IMR-90 (cell line): Measurements from ENCODE around the gene RAPGEF2. TPM values are rescaled to one million over a fixed set of nuclear protein-coding genes. Genes with fewer than 3 reads are reported as not detected.

ENCODE experiments used
- ATAC-seq: fragments of 200-7000 bp; cut with Tn5 transposase; 2 replicates; pipeline ENCODE4 v1.9.1; 2020; ENCODE audit warnings: low read depth, mild to moderate bottlenecking, moderate library complexity
- BruUV-seq: library from RNA; stranded (reverse); fragments of 400-500 nt; replicated peaks from 2 replicates; lab custom pipeline; 2021; lab: Mats Ljungman, UMichigan
- CTCF ChIA-PET: fragments of 300-600 bp; formaldehyde crosslinking; extraction: SDS; loops from one replicate; lab custom pipeline; 2021; ENCODE audit warnings: antibody characterized with exemption; lab: Yijun Ruan, JAX
- POLR2A ChIA-PET: fragments of 300-600 bp; sonication (Branson Sonifier 250); formaldehyde crosslinking; loops from one replicate; lab custom pipeline; 2022; ENCODE audit warnings: antibody characterized with exemption; ENCODE audit not compliant: unreplicated experiment; lab: Charles Lee
- DNase-seq: peaks from one replicate; pipeline ENCODE4 v3.0.0; 2013
- H2AFZ ChIP-seq: replicated peaks from 2 replicates; pipeline ENCODE3; 2013; ENCODE audit warnings: low read length, mild to moderate bottlenecking; ENCODE audit not compliant: poor library complexity
- H2AK5ac ChIP-seq: 2 replicates; pipeline ENCODE4 v1.6.1; 2013; ENCODE audit warnings: low read depth, low read length, inconsistent platforms
- H2AK9ac ChIP-seq: replicated peaks from 2 replicates; pipeline ENCODE3; 2013; ENCODE audit warnings: mild to moderate bottlenecking, low read depth, low read length, moderate library complexity; ENCODE audit not compliant: poor library complexity
- H2BK120ac ChIP-seq: 2 replicates; pipeline ENCODE4 v1.6.1; 2013; ENCODE audit warnings: low read depth, low read length, inconsistent platforms
- H2BK15ac ChIP-seq: 3 replicates; pipeline ENCODE4 v1.6.1; 2013; ENCODE audit warnings: low read depth, low read length, inconsistent platforms
- H2BK20ac ChIP-seq: 2 replicates; pipeline ENCODE4 v1.6.1; 2013; ENCODE audit warnings: low read depth, mild to moderate bottlenecking, inconsistent platforms, low read length, moderate library complexity
- H2BK5ac ChIP-seq: 2 replicates; pipeline ENCODE4 v1.6.1; 2013; ENCODE audit warnings: mild to moderate bottlenecking, low read depth, low read length, inconsistent platforms; ENCODE audit not compliant: poor library complexity, severe bottlenecking
- H3K14ac ChIP-seq: replicated peaks from 2 replicates; pipeline ENCODE4 v1.6.1; 2013; ENCODE audit warnings: low read depth, low read length, inconsistent platforms
- H3K18ac ChIP-seq: 2 replicates; pipeline ENCODE4 v1.6.1; 2013; ENCODE audit warnings: low read depth, low read length, control low read depth
- H3K23ac ChIP-seq: 2 replicates; pipeline ENCODE4 v1.6.1; 2013; ENCODE audit warnings: low read depth, low read length, inconsistent platforms
- H3K27ac ChIP-seq: 2 replicates; pipeline ENCODE4 v1.5.1; 2013; ENCODE audit warnings: mild to moderate bottlenecking, control low read depth, low read length; ENCODE audit not compliant: insufficient read depth
- H3K27me3 ChIP-seq: 2 replicates; pipeline ENCODE4 v1.6.1; 2013; ENCODE audit warnings: low read length; ENCODE audit not compliant: control insufficient read depth, insufficient read depth
- H3K36me3 ChIP-seq: 2 replicates; pipeline ENCODE4 v1.6.1; 2013; ENCODE audit warnings: low read length, mixed read lengths; ENCODE audit not compliant: control insufficient read depth, insufficient read depth
- H3K4ac ChIP-seq: 2 replicates; pipeline ENCODE4 v1.6.1; 2013; ENCODE audit warnings: low read depth, low read length, inconsistent platforms
- H3K4me1 ChIP-seq: 2 replicates; pipeline ENCODE4 v1.6.1; 2013; ENCODE audit warnings: low read length, mixed read lengths; ENCODE audit not compliant: control insufficient read depth, insufficient read depth
- H3K4me2 ChIP-seq: 2 replicates; pipeline ENCODE4 v1.6.1; 2013; ENCODE audit warnings: low read depth, mild to moderate bottlenecking, control low read depth, low read length, moderate library complexity
- H3K4me3 ChIP-seq: 2 replicates; pipeline ENCODE4 v1.5.1; 2013; ENCODE audit warnings: low read depth, mild to moderate bottlenecking, control low read depth, low read length, moderate library complexity; ENCODE audit not compliant: insufficient read depth
- H3K56ac ChIP-seq: 2 replicates; pipeline ENCODE4 v1.6.1; 2013; ENCODE audit warnings: low read length, inconsistent platforms; ENCODE audit not compliant: insufficient read depth; ENCODE audit errors: extremely low read depth
- H3K79me1 ChIP-seq, 2 experiments: 2 replicates each; pipeline ENCODE4 v1.6.1; 2013; ENCODE audit warnings: low read length in 2 of 2, inconsistent platforms in 1 of 2, low read depth in 1 of 2
- H3K9ac ChIP-seq: 2 replicates; pipeline ENCODE4 v1.6.1; 2013; ENCODE audit warnings: low read depth, low read length, control low read depth
- H3K9me1 ChIP-seq: 2 replicates; pipeline ENCODE4 v1.6.1; 2013; ENCODE audit warnings: low read length, inconsistent platforms; ENCODE audit not compliant: insufficient read depth
- H3K9me3 ChIP-seq: 2 replicates; pipeline ENCODE4 v1.6.1; 2013; ENCODE audit warnings: low read length; ENCODE audit not compliant: control insufficient read depth, insufficient read depth
- H4K20me1 ChIP-seq: 2 replicates; pipeline ENCODE4 v1.6.1; 2013; ENCODE audit warnings: low read length, inconsistent platforms; ENCODE audit not compliant: insufficient read depth
- H4K5ac ChIP-seq: 2 replicates; pipeline ENCODE4 v1.6.1; 2013; ENCODE audit warnings: mild to moderate bottlenecking, low read depth, low read length, control low read depth
- H4K8ac ChIP-seq, 2 experiments: 2 replicates each; pipeline ENCODE4 v1.6.1; 2013; ENCODE audit warnings: low read depth in 2 of 2, low read length in 2 of 2, control low read depth in 1 of 2, inconsistent platforms in 1 of 2
- H4K91ac ChIP-seq: 2 replicates; pipeline ENCODE4 v1.6.1; 2013; ENCODE audit warnings: low read depth, low read length, inconsistent platforms; ENCODE audit not compliant: insufficient read depth
- BHLHE40 ChIP-seq: fragments of 150-350 bp; IDR thresholded peaks from 2 replicates; pipeline ENCODE4 v1.6.1; 2016; ENCODE audit warnings: mild to moderate bottlenecking, low read depth, low read length
- CEBPB ChIP-seq: IDR thresholded peaks from 2 replicates; pipeline ENCODE4 v1.6.1; 2012; ENCODE audit warnings: low read depth, low read length, improper control_type of control experiment
- CHD1 ChIP-seq: IDR thresholded peaks from 2 replicates; pipeline ENCODE4 v1.6.1; 2012; ENCODE audit warnings: low read depth, low read length, improper control_type of control experiment
- CTCF ChIP-seq: conservative IDR thresholded peaks from 2 replicates; pipeline ENCODE4 v1.5.1; 2012; ENCODE audit warnings: mild to moderate bottlenecking, low read depth, low read length, improper control_type of control experiment
- FOS ChIP-seq: fragments of 150-350 bp; IDR thresholded peaks from 2 replicates; pipeline ENCODE4 v1.6.1; 2016; ENCODE audit warnings: low read depth, low read length
- MAZ ChIP-seq: IDR thresholded peaks from 2 replicates; pipeline ENCODE4 v1.6.1; 2012; ENCODE audit warnings: low read depth, mild to moderate bottlenecking, low read length, improper control_type of control experiment, moderate library complexity, borderline replicate concordance
- MXI1 ChIP-seq: IDR thresholded peaks from 2 replicates; pipeline ENCODE4 v1.6.1; 2012; ENCODE audit warnings: low read depth, mild to moderate bottlenecking, low read length, moderate library complexity, borderline replicate concordance
- NFE2L2 ChIP-seq: fragments of 150-350 bp; IDR thresholded peaks from 2 replicates; pipeline ENCODE4 v1.6.1; 2016; ENCODE audit warnings: low read depth, mild to moderate bottlenecking, low read length
- RCOR1 ChIP-seq: IDR thresholded peaks from 2 replicates; pipeline ENCODE4 v1.6.1; 2012; ENCODE audit warnings: mild to moderate bottlenecking, low read length, improper control_type of control experiment; ENCODE audit not compliant: insufficient replicate concordance
- SMC3 ChIP-seq: fragments of 150-350 bp; IDR thresholded peaks from 2 replicates; pipeline ENCODE4 v1.6.1; 2016; ENCODE audit warnings: low read depth, mild to moderate bottlenecking, antibody characterized with exemption, low read length, moderate library complexity
- USF2 ChIP-seq: fragments of 150-350 bp; IDR thresholded peaks from 2 replicates; pipeline ENCODE4 v1.6.1; 2017; ENCODE audit warnings: mild to moderate bottlenecking, antibody characterized with exemption, low read length, low read depth
- WGBS, 2 experiments: methylation state at CpG; one replicate each; pipeline versions ENCODE4 v1.1.5 to v1.1.7; 2013; ENCODE audit warnings: missing lambda C conversion rate in 2 of 2; ENCODE audit not compliant: insufficient read length in 1 of 2; ENCODE audit errors: extremely low coverage in 2 of 2; 5-methylcytosine and 5-hydroxymethylcytosine counted together
- dilution Hi-C: fragments of 300-500 bp; cut with HindIII; formaldehyde crosslinking; loops from one replicate; pipeline ENCODE4 v1.14.3; 2018; ENCODE audit warnings: low sequenced_read_pairs; ENCODE audit not compliant: unreplicated experiment
- in situ Hi-C: fragments of 300-500 bp; cut with MboI; formaldehyde crosslinking; loops from 3 replicates; pipeline ENCODE4 v1.14.3; 2019; ENCODE audit warnings: low sequenced_read_pairs, inconsistent platforms, mixed read lengths
- intact Hi-C: fragments of 100-400 bp; cut with micrococcal nuclease; formaldehyde crosslinking; loops from 2 replicates; pipeline ENCODE4 v1.10.0; 2022
- polyA plus RNA-seq, 3 experiments: library from polyadenylated mRNA; depleted of rRNA; stranded (reverse); fragments of >200 nt; gene quantifications; 2 replicates each; pipeline ENCODE4 v1.2.3, GENCODE V29; 2012; ENCODE audit warnings: low replicate concordance in 1 of 3
- total RNA-seq: library from RNA; depleted of rRNA; stranded (reverse); fragments of >200 nt; gene quantifications from 2 replicates; pipeline ENCODE4 v1.2.3, GENCODE V29; 2012
- TF ChIP-seq, protein P1 (sequence below): fragments of 150-350 bp; IDR thresholded peaks from 2 replicates; pipeline ENCODE4 v1.6.1; 2016; ENCODE audit warnings: low read depth, mild to moderate bottlenecking, low read length, moderate library complexity, borderline replicate concordance

RAPGEF2 gene
- total and polyA plus RNA-seq, 2 of the 4 experiments (the other 2 are of a cell fraction): 27.6 to 109 TPM

- Histone ChIP-seq H3K4me2 (no peak overlapping the region), H2AK5ac (no peak overlapping the region), H3K23ac (no peak overlapping the region), H3K9ac (no peak overlapping the region), H2BK120ac (no peak overlapping the region), H2BK5ac (no peak overlapping the region), H3K36me3 (no peaks in the 10 kb centered on the region), H3K4ac (no peak overlapping the region), H3K56ac (no peak overlapping the region), H2BK15ac (no peak overlapping the region), H4K20me1 (no peaks in the 10 kb centered on the region; the same call in 1 of the 2 replicates), H3K9me3 (no peaks in the 10 kb centered on the region), H2AK9ac (no peak overlapping the region), H3K79me1 (peaks cover 9 to 17% of the 10 kb centered on the region in 2 experiments), H3K4me1 (peaks cover 2% of the 10 kb centered on the region; the same call in 1 of the 2 replicates), H2AFZ (no peak overlapping the region), H3K27ac (no peak overlapping the region), H4K91ac (no peak overlapping the region), H3K4me3 (no peak overlapping the region), H4K8ac (no peak overlapping the region), H3K18ac (no peak overlapping the region), H2BK20ac (no peak overlapping the region), H3K14ac (no peak overlapping the region), H3K9me1 (no peaks in the 10 kb centered on the region), H3K27me3 (no peaks in the 10 kb centered on the region), H4K5ac (no peak overlapping the region)
- intact Hi-C loops: no loop called here
- no peak for DNase-seq
- CTCF ChIA-PET: interaction anchor here (0.6 kb wide), 1 partner anchor 136 kb away, joined by 3 read pairs; no protein-coding TSS in a partner anchor
- TF ChIP-seq MXI1 (no peak), NFE2L2 (no peak), FOS (no peak), MAZ (no peak), RCOR1 (no peak), USF2 (no peak), CTCF (no peak), SMC3 (no peak), BHLHE40 (no peak), CHD1 (no peak), CEBPB (no peak)
- TF ChIP-seq, protein P1, sequence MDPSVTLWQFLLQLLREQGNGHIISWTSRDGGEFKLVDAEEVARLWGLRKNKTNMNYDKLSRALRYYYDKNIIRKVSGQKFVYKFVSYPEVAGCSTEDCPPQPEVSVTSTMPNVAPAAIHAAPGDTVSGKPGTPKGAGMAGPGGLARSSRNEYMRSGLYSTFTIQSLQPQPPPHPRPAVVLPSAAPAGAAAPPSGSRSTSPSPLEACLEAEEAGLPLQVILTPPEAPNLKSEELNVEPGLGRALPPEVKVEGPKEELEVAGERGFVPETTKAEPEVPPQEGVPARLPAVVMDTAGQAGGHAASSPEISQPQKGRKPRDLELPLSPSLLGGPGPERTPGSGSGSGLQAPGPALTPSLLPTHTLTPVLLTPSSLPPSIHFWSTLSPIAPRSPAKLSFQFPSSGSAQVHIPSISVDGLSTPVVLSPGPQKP: no peak
- dilution Hi-C loops: no loop called here
- POLR2A ChIA-PET: no interaction called here
- no peak for ATAC-seq
- no CpG with 5 or more reads among the region's 1 CpG for WGBS, 2 experiments
- no TSS peak for BruUV-seq
- in situ Hi-C loops: no loop called here
These were observed 57.4 kb downstream of the RAPGEF2 start for GRCh38 chr4:159160242-159160641.
